Activated T-helper 1 cell treated with Interleukin-2 at 50 U/mL for 16 hours (primary cell): ENCODE measurements around the gene AGMO.

ENCODE experiments used
- DNase-seq: peaks from one replicate; pipeline ENCODE4 v3.0.0-alpha.2; 2020; ENCODE audit warnings: low read depth

Gene AGMO

DNA sequence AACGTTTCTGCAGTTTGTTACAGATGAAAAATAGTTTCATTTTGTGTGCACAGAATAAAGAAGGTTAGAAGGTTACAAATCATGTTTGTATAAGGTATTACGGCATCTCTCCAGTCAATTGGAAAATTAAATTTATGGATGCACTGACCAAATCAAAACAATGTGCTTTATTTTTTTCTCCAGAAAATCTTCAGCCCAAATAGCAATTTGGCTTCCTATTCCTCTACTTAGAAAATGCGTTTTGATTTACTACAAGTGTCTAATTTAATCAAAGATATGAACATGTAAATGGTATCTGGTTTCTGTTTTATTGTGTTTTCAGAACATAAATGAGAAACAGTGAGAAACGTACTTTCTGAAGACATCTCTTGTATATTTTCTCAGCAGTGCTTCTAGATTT lies 63.4 kb downstream of the AGMO start:
- no peak for DNase-seq

DNA sequence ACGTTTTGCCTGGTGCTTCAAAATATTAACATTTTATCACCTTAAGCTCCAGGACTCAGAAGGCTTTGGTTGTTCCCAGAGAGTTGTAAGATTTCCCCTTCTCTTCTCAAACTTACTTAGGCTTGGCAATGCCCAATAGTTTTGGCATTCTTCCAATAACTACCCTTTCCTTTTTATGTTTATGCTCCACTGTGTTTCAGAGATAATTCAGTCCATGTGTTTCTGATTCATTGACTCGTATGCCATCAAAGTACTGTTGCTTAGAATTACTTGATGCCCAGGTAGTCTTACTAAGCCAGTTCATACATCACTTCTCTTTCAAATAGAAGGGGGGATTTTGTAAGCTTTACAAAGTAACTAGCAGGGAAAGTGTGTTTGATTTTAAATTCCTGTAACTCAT lies 66.6 kb downstream of the AGMO start:
- DNase-seq = no peak

GRCh38 chr7:15494711-15495110 lies 67.1 kb downstream of the AGMO start:
- DNase-seq = no peak

GRCh38 chr7:15491361-15491760 lies 70.5 kb downstream of the AGMO start:
- no peak for DNase-seq

- DNase-seq = no peak
These were observed 71.5 kb downstream of the AGMO start for GRCh38 chr7:15490291-15490690.

- DNase-seq = no peak
These were observed 72.0 kb downstream of the AGMO start for GRCh38 chr7:15489861-15490260.

DNA sequence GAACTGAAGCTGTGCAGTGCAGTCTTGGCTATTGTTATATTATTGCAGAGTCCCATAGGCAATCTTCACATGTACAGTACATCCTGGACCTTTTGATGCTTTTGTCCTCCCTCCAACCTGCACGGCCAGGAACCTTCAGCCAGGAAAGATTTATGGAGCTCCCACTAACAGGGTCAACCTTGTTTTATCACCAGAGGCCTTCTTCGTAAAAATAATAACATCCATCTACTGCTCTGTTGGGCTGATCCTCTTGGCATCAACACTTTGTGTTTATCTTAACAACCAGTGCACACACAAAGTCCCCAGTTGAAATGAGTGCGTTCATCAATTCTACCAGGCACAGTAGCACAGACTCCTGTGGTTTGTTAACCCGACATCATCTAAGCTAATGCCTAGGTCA lies 72.4 kb downstream of the AGMO start:
- DNase-seq = no peak

GRCh38 chr7:15488401-15488800 lies 73.4 kb downstream of the AGMO start:
- DNase-seq = no peak

DNA sequence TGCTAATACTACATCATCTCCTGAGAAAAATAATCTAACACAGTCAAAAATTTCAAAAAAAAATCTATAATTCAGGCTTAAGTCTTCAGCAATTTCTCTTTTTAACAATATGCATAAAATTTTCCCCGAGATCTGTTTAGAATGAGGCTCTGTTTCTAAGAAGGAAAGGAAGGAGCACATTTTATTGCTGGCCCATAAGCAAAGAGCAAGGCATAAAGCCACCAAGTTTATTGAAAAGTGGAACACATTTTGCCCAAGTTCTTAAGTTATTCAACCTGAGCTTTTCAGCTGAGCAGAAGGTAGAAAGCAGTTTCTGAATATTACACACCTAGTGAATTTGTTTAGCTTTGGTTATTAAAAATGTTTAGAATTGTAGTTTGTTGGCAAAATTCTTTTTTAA lies 73.9 kb downstream of the AGMO start:
- DNase-seq = no peak

DNA sequence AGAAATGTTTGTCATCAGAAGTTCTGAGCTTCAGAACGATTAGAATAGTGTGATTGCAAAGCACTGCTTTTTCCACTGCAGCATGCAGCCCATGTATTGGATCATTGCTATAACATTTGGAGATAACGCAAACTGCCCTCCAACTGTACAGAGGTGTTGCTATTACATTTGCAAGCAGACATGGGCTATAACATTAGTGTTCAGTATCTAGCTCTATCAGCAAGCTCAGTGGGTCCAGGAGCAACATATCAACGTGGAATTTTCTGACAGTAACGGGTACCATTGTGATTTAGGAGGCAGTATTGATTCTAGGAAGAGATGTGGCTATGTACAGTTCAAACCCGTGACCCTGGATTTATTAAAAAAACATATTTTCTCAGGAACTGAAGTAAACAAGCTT lies 75.8 kb downstream of the AGMO start:
- DNase-seq = no peak

DNA sequence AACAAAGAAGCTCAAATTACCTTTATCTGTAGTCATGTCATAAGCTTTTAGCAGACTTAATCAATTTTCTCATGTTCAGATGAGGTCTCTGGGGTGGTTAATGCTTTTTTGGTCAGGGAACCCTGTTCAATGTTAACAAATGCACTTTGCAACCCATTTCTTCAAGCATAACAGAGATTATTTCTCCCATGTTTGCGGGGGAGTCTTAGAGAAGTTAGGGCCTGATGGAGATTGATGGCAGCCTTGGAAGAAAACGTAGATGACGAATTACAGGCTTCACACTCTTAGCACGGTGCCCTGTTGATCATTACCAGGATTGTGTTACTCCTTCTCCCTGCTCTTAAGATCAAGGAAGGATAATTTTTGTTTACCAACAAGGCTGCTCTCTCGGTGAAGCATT lies 76.4 kb downstream of the AGMO start:
- no peak for DNase-seq

GRCh38 chr7:15481132-15481531 lies 80.7 kb downstream of the AGMO start:
- DNase-seq = no peak

- DNase-seq = no peak
These were observed 83.4 kb downstream of the AGMO start for GRCh38 chr7:15478401-15478800.

- DNase-seq = no peak
These were observed 85.3 kb downstream of the AGMO start for GRCh38 chr7:15476531-15476918.

- no peak for DNase-seq
These were observed 85.8 kb downstream of the AGMO start for GRCh38 chr7:15475808-15476530.

DNA sequence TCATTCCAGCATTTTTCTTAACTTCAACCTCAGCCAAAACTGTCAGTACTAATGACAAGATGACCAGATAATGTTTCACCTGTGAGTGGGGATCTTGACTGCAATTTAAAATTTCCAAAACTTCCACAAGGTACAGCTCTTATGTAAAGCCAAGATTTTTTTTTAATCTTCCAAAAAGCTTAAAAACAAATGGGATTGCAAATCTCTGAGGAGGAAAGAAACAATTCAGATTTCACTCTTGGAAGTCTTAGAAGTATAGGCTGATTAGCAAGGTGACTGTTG lies 90.2 kb downstream of the AGMO start:
- no peak for DNase-seq

DNA sequence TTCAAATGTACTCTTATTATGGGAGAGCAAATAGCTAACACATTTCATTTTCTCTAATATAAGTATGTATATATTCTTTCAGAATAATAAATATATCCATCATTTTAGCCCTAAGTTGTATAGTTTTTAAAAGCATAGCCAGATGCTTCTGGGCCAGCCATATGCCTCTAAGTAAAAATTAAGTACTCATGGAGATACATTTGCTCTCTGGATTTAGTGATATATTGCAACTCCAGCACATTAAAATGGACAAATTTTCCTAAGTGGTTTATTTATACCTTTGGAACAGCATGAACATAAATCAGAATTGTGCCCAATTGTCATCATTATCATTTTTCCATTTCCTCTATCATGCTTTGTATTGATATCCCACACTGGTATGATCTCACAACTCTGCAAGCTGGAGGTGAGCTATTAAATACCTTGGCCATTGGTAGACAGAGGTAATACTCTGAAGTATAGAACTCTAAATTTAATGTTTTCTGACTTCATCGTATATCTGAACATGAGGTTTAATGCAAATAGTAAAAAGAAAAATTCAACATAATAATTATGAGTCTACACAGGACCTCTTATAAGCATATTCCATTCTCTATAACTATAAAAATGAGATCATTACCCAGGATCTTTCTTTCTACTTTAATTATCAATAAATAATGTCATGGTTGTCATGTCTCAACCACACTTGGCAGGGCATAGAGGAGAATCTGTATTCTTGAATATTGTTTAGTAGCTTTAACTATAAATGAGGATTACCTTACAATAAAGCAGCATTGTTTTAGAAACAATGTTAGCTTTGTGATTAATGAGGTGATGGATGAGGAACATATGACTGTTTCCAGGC lies 90.8 kb downstream of the AGMO start:
- no peak for DNase-seq

- no peak for DNase-seq
These were observed 97.1 kb downstream of the AGMO start for GRCh38 chr7:15464667-15465121.

DNA sequence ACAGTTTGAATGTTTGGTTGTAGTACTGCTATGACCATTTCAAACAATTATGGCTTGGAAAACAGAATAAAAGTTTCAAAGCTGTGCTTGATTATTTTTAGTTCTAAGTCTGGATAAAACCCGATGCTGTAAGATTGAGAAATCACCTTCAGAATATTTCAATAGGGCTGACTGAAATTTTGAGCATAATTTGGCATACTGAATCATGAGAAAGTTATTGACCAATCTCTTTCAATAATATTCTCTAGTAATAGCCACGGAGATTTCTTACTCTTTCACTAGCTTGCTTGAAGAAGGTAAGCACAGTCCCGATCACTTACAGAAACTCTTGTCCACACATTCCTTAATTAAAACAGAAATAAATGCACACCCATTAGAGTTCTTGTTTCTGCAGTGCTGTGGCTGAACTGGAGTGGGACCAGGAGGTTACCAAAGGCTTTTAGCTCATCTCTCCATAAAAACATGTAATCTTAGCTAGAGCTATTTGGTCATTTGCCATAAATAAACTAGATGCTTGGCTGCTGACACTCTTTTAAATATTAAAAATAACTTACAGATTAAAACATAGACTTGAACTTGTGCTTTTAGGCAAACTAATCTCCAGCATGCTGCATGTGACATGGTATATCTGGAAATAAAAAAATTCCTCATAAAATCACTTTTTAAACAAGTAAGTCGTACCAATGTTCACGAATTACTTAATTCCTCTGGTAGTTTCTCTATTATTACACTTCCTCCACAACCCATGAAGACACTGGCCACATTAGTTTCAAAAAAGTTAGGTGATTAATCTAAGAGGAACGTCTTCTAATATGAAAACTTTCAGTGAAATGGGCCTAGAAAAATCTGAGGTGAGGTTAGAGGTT lies 97.8 kb downstream of the AGMO start:
- no peak for DNase-seq

GRCh38 chr7:15462721-15463389 lies 99.0 kb downstream of the AGMO start:
- no peak for DNase-seq

- no peak for DNase-seq
These were observed 100.2 kb downstream of the AGMO start for GRCh38 chr7:15461576-15461975.

DNA sequence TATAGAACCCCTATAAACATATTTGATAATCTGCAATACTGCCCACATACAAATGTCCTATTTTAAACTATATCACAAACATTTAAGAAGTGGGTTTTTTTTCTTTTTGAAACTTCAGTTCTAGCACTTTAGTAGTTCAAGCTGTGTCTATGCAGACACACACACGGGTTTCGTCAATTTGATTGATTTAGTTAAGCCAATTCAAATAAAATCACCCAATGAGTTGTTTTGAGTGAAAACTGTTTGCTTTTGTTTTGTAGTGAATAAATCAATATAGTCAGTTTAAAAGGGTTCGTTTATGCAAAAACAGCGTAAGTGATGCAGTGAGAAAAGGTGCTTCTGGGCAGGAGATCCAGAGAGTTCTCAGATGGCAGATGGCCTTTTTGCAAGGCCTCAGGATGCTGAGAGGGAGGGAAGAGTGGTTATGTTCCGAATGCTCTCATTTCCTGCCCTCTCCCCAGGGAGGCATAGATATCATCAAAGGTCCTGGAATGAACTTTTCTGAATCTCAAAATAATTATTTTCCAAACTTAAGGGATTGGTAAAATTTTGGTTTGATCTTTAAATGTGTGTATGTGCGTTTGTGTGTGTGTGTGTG lies 102.7 kb downstream of the AGMO start:
- no peak for DNase-seq
